G401 (cell line): ENCODE measurements around the gene FAM229A. TPM values are rescaled to one million over a fixed set of nuclear protein-coding genes. Genes with fewer than 3 reads are reported as not detected.

Experiments used
- DNase-seq: peaks from one replicate; pipeline ENCODE4 v3.0.0-alpha.2; 2015; ENCODE audit warnings: low spot score
- in situ Hi-C: cut with HindIII; loops from 2 replicates; pipeline ENCODE4 v1.10.0; 2016; ENCODE audit warnings: low sequenced_read_pairs, mixed read lengths
- total RNA-seq: library from RNA; depleted of rRNA; stranded (reverse); fragments of >200 nt; shearing (Covaris generic); gene quantifications from 2 replicates; pipeline ENCODE4 v1.2.3, GENCODE V29; 2014

The FAM229A gene
- total RNA-seq, 1 experiment from 2014 or later: 0.20 TPM

DNA sequence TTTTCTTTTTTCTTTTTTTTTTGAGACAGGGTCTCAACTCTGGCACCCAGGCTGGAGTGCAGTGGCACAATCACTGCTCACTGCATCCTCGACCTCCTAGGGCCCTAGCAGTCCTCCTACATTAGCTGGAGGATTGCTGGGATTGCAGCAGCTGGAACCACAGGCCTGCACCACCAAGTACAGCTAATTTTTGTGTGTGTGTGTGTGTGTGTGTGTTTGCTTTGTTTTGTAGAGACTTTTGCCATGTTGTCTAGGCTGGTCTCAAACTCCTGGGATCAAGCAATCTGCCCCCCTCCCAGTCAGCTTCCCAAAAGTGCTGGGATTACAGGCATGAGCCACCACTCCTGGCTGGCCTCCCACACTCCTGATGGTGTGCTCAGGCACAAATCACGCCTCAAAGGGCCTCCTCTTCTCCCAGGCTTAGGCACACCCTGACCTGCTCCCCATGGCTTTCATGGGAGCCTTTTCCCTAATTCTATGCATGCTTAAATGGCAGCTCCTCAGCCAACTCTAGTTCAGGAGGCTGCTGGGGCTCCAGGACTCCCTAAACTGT lies 9.4 kb downstream of the FAM229A start:
- in situ Hi-C loops: no loop called here
- no peak for DNase-seq

DNA sequence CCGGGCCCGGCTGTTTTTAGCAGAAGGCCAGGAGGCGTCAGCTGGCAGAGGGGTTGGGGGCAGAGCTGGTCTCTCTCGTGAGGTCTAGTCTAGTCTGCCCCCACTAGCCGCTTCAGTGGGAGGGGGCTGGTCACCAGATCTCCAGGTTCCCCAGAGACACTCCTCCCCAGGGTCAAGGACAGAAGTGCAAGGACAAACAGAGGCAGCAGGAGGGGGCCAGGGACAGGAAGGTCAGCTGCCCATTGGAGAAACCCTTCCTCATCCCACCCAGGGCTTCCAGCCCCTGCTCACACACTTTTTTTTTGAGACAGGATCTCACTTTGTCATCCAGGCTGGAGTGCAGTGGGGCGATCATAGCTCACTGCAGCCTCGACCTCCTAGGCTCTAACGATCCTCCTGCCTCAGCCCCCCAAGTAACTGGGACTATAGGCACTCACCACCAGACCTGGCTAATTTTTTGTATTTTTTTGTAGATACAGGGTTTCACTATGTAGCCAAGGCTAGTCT lies 10.0 kb downstream of the FAM229A start:
- in situ Hi-C loops: no loop called here

DNA sequence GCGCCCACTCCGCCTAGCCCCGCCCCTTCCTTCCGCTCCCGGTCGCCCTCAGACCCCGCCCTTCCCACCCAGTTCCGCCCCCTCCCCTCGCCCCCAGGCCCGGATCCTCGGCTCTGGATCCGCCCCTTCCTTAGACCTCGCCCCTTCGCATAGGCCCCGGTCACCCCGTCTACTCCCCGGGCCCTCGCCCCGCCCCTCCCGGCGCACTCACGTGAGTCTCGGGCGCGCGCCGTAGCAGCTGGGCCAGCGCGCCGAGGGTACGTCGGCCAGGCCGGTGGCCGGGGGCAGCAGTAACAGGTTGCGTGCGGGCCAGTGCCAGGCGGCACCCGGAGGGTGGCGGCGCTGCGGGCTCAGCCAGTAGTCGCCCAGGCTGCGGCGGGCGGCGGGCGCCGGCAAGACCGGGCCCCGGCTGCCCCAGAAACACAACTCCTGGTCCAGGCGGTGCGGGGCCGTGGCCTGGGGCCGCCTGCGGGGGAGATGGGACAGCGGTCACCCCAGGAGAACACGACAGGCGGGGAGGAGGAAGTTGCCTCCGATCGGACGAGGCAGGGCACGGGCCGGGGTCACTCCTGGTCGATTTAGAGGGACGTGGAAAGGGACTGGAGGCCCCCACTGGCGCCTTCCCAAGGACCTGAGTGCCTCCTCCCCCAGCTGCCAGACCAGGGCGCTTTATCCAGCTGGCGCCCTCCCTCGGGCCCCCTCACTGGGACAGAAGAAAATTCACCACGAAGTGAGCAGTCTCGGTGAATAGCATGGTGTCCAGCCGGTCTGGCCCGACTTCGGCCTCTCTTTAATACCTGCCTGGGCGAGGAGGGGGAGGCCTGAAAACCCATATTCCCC lies 10.7 kb downstream of the FAM229A start:
- in situ Hi-C loops: no loop called here
- peak; percentile 87 for DNase-seq

More for the DNA sequence above, 10.0 kb downstream of the FAM229A start:
- DNase-seq: no peak

DNA sequence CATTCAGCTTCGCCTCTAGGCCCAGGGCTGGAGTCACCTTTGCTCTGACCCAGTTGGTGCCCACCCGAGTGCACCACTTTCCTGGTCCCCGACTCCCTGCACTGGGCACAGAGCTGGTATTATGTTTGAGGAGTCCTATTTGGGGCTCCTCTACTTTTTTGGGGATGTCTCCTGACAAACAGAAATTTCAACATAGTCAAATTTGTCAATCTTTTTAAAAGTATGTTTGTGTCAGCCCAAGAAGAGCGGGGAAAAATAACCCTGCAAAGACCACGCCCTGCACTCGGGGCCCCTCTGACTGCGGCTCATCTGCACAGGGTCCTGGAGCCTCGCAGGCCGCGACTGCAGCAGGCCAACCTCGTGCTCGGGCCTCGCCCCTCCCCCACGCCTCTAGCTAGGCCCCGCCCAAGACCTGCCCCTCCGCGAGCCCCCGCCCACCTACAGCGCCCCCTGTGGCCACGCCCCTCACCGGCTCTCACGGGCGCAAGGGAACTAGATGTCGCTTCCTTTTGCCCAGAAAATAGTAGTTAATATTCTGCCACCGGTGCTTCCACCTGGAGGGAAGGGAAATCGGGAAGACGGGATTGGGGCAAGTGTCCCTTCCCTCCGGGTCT lies 11.4 kb downstream of the FAM229A start:
- in situ Hi-C loops: no loop called here
- no peak for DNase-seq

DNA sequence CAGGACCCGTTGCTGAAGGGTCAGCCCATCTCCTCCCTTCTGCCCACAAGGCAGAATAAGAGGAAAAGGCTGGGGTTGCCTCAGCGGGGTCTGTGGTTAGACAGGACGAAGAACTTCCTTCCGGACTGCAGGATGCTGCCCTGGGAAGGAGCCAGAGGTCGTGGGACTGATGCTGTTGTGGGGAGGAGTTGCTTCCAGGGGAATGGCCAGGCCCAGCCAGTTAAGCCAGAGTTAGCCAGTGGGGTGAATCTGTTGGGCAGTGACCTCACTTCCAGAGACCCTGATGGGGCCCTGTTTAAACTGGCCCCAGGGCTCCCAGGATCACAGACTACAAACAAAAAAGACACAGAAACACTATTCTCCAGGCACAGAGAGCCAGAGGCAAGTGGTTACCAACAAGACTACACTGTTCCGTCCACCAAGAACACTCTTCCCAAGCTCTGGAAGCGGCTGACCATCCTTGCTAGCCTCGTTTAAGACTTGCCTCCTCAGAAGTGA lies 13.0 kb downstream of the FAM229A start:
- DNase-seq: no peak
- in situ Hi-C loops: no loop called here

DNA sequence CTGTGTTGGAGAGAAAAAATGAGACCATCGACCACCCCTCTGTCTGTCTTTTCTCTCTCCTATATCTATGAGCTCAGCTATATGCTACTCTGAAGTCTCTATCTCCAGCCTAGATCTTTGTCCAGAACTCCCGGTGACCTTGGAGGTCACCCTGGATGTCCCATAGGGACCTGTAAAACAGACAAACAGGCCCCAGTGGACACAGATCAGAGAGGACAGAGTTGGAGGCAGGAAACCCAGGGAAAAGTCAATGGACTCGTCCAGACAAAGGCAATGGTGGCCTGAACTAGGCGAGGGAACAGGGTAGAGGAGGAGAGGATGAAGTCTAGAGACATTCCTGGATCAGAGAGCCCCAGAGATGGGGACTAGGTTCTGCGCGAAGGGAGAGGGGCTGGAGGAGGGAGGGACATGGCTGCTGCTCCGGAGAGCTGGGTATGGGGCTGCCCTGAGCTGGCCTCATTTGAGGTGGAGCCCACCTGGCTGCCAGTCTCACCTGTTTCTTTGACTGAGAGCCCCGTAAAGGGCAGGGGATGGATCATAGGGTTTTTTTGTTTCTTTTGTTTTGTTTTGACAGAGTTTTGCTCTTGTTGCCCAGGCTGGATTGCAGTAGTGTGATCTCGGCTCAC lies 15.6 kb downstream of the FAM229A start:
- in situ Hi-C loops: no loop called here
- DNase-seq: no peak

DNA sequence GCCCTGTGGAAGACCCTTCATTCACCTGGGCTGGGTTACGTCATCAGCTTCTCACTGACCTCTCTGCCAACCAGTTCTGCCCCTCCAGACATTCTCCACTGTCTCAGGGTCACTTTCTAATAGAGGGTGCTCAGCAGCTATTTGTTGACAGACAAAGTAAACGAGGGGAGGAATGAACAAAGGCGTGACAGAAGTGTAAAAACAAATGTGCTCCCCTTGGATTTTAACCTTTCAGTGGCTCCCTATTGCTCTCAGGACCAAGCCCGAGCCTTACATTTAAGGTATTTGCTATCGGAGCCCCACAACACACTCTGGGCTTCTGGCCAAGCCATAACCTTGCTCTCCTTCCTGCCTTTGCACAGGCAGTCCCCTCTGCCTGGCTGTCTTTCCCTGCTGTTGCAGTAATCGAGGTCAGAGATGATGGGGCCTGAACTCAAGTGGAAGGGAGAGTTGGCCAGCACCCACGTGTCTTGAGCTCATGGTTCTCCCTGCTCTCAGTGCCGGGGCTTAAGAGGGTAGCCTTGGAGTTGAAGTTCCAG lies 16.9 kb downstream of the FAM229A start:
- in situ Hi-C loops: no loop called here
- no peak for DNase-seq

DNA sequence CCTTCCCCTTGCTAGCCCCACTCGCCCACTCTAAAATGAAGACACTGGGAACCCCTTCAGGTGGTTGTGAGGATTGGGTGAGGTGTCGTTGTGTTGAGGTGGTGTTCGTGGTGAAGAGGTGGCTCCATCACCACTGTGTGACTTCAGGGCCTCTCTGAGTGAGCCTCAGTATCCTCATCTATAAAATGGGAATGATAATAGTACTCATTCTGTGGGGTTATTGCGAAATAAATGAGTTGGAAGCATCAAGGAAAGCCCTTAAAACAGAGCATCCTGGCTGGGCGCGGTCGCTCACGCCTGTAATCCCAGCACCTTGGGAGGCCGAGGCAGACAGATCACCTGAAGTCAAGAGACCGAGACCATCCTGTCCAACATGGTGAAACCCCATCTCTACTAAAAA lies 19.6 kb downstream of the FAM229A start:
- in situ Hi-C loops: no loop called here

DNA sequence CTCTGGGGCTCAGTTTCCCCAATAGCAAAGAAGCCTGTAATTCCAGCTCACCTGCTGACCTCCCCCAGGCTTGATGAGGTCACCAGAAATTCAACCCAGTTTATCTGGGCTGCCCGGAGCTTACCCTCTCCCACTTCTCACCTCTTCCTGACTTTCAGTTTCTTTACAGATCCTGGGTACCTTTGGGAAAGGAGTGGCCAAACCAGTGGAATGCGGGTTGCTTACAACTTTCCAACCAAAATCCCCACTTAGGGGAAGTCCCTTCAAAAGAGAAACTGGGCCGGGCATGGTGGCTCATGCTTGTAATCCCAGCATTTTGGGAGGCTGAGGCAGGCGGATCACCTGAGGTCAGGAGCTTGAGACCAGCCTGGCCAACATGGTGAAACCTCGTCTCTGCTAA lies 20.3 kb downstream of the FAM229A start:
- DNase-seq: no peak

More for the DNA sequence above, 19.6 kb downstream of the FAM229A start:
- no peak for DNase-seq

DNA sequence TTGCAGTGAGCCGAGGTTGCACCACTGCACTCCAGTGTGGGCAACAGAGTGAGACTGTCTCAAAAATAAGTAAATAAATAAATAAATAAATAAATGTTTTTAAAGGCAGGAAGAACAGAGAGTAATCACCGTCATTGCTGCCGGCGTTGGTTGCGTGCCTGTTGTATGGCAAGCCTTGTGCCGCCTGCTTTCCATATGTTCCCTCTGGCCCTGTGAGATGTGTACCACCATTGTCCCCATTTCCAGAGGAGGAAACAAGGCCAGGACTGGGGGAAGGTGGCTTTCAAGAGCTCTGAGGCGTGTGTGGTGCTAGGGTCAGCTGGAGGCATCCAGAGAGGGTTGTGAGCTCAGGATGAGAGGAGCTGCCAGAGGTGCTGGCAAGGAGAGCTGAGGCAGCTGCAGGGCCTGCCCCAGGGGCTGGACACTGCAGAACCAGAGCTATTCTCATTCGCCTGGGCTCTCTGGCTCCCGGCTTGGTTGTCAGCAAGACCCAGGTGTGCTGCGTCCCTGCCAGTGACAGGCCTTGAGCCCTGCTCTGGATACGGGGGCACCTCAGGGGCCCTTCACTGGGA lies 21.0 kb downstream of the FAM229A start:
- DNase-seq: no peak
- in situ Hi-C loops: no loop called here

More for the DNA sequence above, 20.3 kb downstream of the FAM229A start:
- in situ Hi-C loops: no loop called here

DNA sequence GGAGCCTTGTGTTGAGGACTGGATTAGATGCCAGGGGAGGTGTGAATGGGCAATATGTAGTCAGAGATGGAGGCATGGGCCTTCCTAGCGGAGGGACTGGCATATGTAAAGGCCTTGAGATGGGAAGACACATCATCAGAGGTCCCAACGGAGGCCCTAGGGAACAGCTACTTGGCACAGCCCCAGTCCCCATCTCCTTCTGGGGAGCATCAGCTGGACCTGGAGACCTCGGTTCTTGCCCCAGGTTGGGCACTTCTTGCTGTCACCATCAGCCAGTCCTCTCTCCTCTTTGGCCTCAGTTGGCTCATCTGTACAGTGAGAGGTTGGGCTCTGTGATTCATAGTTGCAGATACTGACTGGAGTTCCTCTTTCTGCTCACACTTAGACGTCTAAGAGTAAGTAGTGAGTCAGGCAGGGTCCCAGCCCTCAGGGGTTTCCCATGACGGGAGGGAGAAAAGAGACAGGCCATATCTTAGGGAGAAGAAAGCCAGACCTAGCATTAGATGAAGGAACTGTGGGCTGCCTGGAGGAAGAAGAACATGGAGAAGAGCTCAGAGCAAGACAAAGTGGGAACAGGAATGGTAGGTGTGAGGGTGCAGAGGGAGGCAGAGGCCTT lies 22.8 kb downstream of the FAM229A start:
- in situ Hi-C loops: no loop called here
- no peak for DNase-seq

DNA sequence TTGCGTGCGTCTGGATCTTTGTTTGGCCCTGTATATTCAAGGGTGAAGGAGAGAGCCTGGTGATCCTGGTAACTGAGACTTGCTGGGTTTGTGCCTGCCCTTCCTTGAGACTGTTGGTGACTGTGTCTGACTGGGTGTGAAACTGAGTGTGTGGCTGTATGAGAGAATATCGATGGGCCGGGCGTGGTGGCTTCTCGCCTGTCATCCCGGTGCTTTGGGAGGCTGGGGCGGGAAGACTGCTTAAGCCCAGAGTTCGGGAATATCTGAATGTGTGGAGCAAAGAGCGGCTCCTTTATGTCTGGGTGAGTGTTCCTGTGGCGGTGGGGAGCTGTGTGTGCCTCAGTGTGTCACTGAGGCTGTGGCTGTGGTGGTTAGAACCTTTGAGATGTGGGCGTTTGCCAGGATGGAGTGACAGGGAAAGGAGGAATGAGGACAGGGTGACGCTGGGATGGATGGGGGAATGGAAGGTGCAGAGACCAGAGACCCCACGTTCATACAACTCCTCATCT lies 23.6 kb downstream of the FAM229A start:
- no peak for DNase-seq
- in situ Hi-C loops: no loop called here

DNA sequence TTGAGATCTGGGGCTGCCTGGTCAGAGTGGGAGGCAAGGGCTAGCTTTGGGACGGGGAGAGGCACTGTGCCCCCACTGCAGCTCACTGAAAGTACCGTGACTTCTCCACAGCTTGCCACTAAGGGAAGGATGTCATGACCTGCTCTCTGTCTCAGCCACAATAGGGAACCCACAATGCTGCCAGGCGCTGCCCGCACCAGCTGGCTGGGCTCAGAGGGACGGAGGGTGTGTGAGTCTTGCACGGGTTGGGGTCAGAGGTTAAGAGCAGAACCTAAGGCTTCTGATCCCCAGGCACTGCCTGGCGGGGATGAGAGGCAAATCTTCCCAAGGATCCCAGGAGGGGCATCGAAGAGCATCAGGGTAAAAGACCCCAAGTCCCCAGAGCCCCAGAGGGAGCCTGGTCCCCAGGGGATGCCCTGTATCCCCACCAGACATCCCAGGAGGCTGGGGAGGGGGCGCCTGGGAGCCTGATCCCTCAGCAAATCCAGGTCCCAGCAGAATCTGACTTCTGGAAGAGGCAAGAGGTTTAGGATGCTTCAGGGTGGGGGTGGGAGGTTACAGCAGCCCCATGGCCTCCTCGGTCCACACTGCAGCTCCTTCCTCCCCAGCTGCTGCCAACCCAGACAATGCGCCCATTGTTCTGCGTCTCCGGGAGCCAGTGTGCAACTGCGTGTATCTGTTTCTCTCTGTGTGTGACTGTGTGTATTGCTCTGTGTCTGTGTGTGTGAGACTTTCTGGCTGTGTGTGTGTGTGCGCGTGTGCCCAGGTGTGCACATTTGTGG lies 24.2 kb downstream of the FAM229A start:
- in situ Hi-C loops: no loop called here
- no peak for DNase-seq

DNA sequence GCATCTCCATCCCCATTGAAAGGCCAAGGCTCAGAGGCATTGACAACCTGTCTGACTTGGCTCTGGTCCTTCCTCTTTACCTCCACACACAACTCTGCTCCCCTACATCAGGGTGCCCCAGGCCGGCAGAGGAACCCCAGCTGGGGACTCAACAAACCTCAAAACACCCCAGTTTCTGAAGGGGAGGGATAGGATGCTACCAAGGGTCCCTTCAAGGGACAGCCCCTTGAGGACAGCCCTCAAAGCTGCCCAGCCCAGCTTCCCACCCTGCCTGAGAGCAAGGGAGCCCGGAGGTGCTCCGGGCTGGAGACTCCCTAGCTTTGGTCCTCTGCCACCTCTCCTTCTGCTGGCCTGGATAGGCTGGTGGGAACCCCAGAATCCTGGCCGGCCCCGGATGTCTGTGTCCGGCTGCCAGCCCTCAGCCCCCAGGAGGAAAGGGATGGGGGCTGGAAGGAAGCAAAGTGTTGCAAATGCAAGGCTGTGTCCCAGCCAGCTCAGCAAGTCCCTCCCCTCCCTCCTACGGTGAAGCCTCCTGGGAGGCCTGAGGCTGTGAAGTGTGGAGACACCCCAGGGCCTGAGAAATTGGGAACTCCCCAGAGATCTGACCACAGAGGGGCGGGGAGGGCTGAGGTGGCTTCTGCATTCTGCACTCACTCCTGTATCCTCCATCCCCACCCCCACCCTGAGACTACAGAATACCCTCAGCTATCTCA lies 25.2 kb downstream of the FAM229A start:
- no peak for DNase-seq
- in situ Hi-C loops: no loop called here

DNA sequence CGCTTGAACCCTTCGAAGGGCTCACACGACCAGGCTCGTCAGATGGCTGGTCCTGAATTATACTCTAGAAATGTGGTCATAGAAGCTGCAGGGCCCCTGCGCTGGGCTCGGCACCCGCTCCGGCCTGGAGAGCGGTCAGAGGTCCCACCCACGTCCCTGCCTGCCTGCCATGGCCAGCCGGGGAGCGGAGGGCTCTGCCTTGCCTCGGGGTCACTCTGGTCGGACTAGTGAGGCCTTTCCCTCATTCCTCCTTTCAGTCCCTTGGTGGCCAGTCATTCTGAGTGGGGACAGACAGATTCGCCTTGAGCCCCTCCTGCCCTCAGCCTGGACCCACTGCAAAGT lies 25.7 kb downstream of the FAM229A start:
- in situ Hi-C loops: no loop called here
- DNase-seq: no peak

DNA sequence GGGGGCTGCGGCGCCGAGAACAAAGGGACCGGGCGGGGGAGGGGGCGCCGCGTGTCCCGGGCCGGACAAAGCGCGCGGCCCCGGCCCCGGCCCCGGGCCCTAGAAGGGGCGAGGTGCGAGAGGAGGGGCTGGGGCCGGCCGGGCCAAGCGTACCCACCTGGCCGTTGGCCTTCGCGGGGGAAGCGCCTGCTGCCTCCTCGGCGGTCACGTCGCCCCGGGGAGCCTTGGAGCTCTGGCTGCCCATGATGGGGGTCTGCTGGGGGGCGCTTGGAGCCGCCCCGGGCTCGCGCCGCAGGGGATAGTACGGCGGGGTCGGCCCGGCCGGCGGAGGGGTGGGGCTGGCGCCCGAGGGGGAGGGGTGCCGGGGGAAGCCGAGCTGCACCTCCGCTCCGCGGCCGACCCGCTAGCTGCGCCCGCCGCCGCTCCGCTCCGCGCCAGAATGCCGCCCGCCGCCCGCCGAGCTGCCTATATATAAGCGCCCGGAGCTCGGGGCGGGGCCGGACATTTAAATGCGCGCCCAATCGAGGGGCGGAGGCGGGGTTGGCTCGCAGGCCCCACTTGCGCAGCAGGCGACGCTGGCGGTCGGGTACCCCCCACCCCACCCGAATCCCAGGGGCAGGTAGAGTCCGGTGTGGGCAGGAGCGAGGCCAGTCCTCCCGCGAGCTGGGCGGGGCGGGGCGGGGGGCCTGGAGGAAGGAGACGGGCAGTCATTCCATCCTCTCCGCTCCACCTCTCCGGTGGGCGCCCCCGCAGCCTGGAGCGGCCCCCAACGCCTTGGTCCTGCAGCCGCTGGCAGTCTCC lies 26.3 kb downstream of the FAM229A start, which contains the start of gene MARCKSL1:
MARCKSL1 (minus strand) TSS at position 444 of the 801 bp plus-strand sequence; CDS start at position 244, 200 bp downstream.
- peak; percentile 80 for DNase-seq
- in situ Hi-C loops: no loop called here

DNA sequence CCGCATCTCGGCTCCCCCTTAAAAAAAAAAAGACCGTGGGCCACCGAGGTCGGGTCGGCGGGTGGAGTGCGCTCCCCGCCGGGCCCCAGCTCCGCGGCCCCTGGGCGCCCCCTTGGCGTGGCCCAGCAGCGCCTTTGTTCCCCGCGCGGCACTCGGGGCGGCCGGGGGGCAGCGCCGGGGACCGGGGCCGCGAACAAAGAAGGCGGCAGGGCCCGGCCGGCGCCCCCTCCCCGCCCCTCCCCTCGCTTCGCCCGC lies 26.8 kb downstream of the FAM229A start:
- in situ Hi-C loops: no loop called here
- DNase-seq: no peak
